ENCODE results near the gene OR11L1.

DNA sequence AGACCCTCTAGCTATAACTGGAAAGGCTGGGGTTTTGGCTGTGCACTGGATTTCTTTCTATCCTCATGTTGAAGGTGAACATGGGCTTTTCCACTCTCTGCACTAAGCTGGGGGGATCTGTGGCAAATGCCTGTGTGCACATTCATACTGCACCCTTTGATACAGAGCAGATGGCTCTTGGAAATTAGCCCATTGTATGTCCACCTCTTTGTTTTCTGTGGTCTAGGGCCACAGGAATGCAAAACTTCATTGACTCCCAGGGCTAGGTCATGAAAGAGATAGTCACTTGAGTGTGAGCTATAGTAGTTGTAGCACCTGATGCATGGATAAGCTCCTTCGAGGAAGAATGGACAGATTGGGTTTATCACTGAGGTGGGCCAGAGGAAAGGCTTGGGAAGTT, 12.0 kb downstream of the OR11L1 start:
- TF ChIP-seq, protein P1, sequence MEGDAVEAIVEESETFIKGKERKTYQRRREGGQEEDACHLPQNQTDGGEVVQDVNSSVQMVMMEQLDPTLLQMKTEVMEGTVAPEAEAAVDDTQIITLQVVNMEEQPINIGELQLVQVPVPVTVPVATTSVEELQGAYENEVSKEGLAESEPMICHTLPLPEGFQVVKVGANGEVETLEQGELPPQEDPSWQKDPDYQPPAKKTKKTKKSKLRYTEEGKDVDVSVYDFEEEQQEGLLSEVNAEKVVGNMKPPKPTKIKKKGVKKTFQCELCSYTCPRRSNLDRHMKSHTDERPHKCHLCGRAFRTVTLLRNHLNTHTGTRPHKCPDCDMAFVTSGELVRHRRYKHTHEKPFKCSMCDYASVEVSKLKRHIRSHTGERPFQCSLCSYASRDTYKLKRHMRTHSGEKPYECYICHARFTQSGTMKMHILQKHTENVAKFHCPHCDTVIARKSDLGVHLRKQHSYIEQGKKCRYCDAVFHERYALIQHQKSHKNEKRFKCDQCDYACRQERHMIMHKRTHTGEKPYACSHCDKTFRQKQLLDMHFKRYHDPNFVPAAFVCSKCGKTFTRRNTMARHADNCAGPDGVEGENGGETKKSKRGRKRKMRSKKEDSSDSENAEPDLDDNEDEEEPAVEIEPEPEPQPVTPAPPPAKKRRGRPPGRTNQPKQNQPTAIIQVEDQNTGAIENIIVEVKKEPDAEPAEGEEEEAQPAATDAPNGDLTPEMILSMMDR (IDR thresholded peaks at IDR 0.05; ENCODE audit: insufficient read depth, low read length, poor library complexity, severe bottlenecking): no peak
- no peak for TF ChIP-seq EZH2phosphoT487 (conservative IDR thresholded peaks at IDR 0.05; ENCODE audit: low read length)
